WERI-Rb-1 (cell line): ENCODE results near the gene AP1M1.

Source experiments
- DNase-seq: peaks from one replicate; pipeline ENCODE4 v3.0.0-alpha.2; 2020
- H3K27ac ChIP-seq: fragments of 250-450 bp; sonication (Bioruptor Pico); 2 replicates; pipeline ENCODE4 v1.5.1; 2020; ENCODE audit warnings: mild to moderate bottlenecking, moderate library complexity
- H3K27me3 ChIP-seq: fragments of 250-450 bp; sonication (Bioruptor Pico); 2 replicates; pipeline ENCODE4 v1.5.1; 2021; ENCODE audit warnings: mild to moderate bottlenecking, low read depth, moderate library complexity; ENCODE audit not compliant: insufficient read depth, severe bottlenecking
- H3K36me3 ChIP-seq: fragments of 250-450 bp; sonication (Bioruptor Pico); 2 replicates; pipeline ENCODE4 v1.5.1; 2020; ENCODE audit warnings: mild to moderate bottlenecking, moderate library complexity
- H3K4me3 ChIP-seq: 2 replicates; pipeline ENCODE4 v1.5.1; 2011; ENCODE audit warnings: low read depth, mild to moderate bottlenecking, control low read depth, low read length
- H3K9me3 ChIP-seq: fragments of 250-450 bp; sonication (Bioruptor Pico); 2 replicates; pipeline ENCODE4 v1.5.1; 2021; ENCODE audit warnings: mild to moderate bottlenecking, moderate library complexity; ENCODE audit not compliant: severe bottlenecking
- CTCF ChIP-seq: IDR thresholded peaks from 2 replicates; pipeline ENCODE4 v1.5.1; 2011; ENCODE audit warnings: low read depth, mild to moderate bottlenecking, control low read depth, inconsistent platforms, low read length

AP1M1 gene

GRCh38 chr19:16204005-16204294, 6.2 kb downstream of the AP1M1 start:
- H3K4me3 ChIP-seq, result no peak overlapping the region
- H3K27ac ChIP-seq, result no peak overlapping the region
- H3K9me3 ChIP-seq, result no peaks in the 10 kb centered on the region
- no peak for TF ChIP-seq CTCF
- peaks cover 30% of the 10 kb centered on the region for H3K36me3 ChIP-seq
- H3K27me3 ChIP-seq, result no peaks in the 10 kb centered on the region
- no peak for DNase-seq

- no peak overlapping the region for H3K27ac ChIP-seq
- peaks cover 29% of the 10 kb centered on the region for H3K36me3 ChIP-seq
- no peak overlapping the region for H3K4me3 ChIP-seq
- TF ChIP-seq CTCF, result no peak
- H3K27me3 ChIP-seq, result no peaks in the 10 kb centered on the region
- no peak for DNase-seq
- H3K9me3 ChIP-seq, result no peaks in the 10 kb centered on the region
Measured at GRCh38 chr19:16205205-16206045, 7.7 kb downstream of the AP1M1 start.

- no peaks in the 10 kb centered on the region for H3K27me3 ChIP-seq
- H3K9me3 ChIP-seq, result no peaks in the 10 kb centered on the region
- no peak for DNase-seq
- peaks cover 29% of the 10 kb centered on the region for H3K36me3 ChIP-seq
- H3K27ac ChIP-seq, result no peak overlapping the region
- H3K4me3 ChIP-seq, result no peak overlapping the region
- TF ChIP-seq CTCF, result no peak
Measured at GRCh38 chr19:16206046-16206605, 8.4 kb downstream of the AP1M1 start.

GRCh38 chr19:16206637-16207036, 8.9 kb downstream of the AP1M1 start:
- TF ChIP-seq CTCF, result no peak
- Histone ChIP-seq H3K4me3 (no peak overlapping the region), H3K9me3 (no peaks in the 10 kb centered on the region), H3K27me3 (no peaks in the 10 kb centered on the region), H3K36me3 (peaks cover 33% of the 10 kb centered on the region), H3K27ac (no peak overlapping the region)
- no peak for DNase-seq

- no peak for TF ChIP-seq CTCF
- no peaks in the 10 kb centered on the region for H3K9me3 ChIP-seq
- peaks cover 37% of the 10 kb centered on the region for H3K36me3 ChIP-seq
- no peaks in the 10 kb centered on the region for H3K27me3 ChIP-seq
- H3K4me3 ChIP-seq, result no peak overlapping the region
- H3K27ac ChIP-seq, result no peak overlapping the region
- no peak for DNase-seq
Measured at GRCh38 chr19:16207063-16207462, 9.4 kb downstream of the AP1M1 start.
